ENCODE results near the gene SEMA5A.

GRCh38 chr5:9268226-9268625 is 277.6 kb downstream of the SEMA5A start:
- TF ChIP-seq EZH2 (IDR thresholded peaks at IDR 0.05; ENCODE audit: borderline replicate concordance, insufficient read depth, low read length, poor library complexity, severe bottlenecking): no peak
- TF ChIP-seq, protein P1, sequence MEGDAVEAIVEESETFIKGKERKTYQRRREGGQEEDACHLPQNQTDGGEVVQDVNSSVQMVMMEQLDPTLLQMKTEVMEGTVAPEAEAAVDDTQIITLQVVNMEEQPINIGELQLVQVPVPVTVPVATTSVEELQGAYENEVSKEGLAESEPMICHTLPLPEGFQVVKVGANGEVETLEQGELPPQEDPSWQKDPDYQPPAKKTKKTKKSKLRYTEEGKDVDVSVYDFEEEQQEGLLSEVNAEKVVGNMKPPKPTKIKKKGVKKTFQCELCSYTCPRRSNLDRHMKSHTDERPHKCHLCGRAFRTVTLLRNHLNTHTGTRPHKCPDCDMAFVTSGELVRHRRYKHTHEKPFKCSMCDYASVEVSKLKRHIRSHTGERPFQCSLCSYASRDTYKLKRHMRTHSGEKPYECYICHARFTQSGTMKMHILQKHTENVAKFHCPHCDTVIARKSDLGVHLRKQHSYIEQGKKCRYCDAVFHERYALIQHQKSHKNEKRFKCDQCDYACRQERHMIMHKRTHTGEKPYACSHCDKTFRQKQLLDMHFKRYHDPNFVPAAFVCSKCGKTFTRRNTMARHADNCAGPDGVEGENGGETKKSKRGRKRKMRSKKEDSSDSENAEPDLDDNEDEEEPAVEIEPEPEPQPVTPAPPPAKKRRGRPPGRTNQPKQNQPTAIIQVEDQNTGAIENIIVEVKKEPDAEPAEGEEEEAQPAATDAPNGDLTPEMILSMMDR (IDR thresholded peaks at IDR 0.05; ENCODE audit: poor library complexity, severe bottlenecking): no peak
- no peak for TF ChIP-seq EP300 (conservative IDR thresholded peaks at IDR 0.05; ENCODE audit: poor library complexity, severe bottlenecking)
- no peak for TF ChIP-seq SMC3 (conservative IDR thresholded peaks at IDR 0.05; ENCODE audit: poor library complexity)
- TF ChIP-seq POLR2AphosphoS5 (IDR thresholded peaks at IDR 0.05): no peak
- TF ChIP-seq TAF1 (IDR thresholded peaks at IDR 0.05; ENCODE audit: low read depth): no peak
- TF ChIP-seq, protein P2, sequence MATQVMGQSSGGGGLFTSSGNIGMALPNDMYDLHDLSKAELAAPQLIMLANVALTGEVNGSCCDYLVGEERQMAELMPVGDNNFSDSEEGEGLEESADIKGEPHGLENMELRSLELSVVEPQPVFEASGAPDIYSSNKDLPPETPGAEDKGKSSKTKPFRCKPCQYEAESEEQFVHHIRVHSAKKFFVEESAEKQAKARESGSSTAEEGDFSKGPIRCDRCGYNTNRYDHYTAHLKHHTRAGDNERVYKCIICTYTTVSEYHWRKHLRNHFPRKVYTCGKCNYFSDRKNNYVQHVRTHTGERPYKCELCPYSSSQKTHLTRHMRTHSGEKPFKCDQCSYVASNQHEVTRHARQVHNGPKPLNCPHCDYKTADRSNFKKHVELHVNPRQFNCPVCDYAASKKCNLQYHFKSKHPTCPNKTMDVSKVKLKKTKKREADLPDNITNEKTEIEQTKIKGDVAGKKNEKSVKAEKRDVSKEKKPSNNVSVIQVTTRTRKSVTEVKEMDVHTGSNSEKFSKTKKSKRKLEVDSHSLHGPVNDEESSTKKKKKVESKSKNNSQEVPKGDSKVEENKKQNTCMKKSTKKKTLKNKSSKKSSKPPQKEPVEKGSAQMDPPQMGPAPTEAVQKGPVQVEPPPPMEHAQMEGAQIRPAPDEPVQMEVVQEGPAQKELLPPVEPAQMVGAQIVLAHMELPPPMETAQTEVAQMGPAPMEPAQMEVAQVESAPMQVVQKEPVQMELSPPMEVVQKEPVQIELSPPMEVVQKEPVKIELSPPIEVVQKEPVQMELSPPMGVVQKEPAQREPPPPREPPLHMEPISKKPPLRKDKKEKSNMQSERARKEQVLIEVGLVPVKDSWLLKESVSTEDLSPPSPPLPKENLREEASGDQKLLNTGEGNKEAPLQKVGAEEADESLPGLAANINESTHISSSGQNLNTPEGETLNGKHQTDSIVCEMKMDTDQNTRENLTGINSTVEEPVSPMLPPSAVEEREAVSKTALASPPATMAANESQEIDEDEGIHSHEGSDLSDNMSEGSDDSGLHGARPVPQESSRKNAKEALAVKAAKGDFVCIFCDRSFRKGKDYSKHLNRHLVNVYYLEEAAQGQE (IDR thresholded peaks at IDR 0.05; ENCODE audit: borderline replicate concordance): no peak
